HG02610 (cell line): ENCODE data around the gene TMUB2.
"Not testable (repeated sequence)": the region's sequence is repeated elsewhere in the genome, so short reads cannot be mapped to it uniquely, and the experiment has no call there.

Experiments used
- ATAC-seq: cut with Tn5 transposase; IDR thresholded peaks from one replicate; pipeline ENCODE4 v1.9.1; 2021; ENCODE audit warnings: mild to moderate bottlenecking, moderate library complexity; ENCODE audit not compliant: unreplicated experiment

The TMUB2 gene

DNA sequence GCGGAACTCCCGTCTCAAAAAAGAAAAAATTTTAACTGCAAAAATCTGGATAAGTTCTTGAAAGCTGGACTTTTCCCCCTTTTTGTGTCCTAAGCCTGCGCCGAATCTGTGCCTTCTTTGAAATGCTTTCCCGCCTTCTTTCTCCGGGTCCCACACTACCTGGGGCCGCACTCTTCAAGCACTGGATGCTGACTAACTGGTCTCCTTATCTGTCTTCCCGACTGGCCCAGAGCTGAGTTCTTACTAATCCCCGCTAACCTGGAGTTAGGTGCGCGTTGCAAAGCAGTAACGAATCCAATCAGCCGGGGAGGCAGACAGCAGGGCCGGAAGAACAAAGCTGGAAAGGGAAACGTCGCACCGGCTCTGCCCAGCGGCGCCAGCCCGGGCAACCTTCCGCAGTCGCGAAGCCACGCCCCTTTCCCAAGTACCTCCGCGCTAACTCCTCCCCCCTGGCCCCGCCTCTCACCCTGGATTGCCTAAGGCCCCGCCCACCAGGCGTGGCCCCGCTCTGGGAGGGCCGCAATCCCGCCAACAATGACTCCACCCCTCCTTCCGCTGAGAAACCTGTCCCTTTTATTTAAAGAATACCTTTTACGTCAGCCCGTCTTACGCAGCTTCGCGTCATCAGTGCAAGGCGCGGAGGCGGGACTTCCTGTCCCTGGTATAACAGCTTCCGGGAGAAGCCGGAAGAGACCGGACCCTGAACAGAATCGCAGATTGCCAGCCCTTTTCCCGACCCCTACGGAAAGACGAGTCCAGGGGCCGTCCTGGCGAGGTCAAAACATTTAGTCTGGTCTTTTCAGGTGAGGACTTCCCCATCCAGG, at the start of gene TMUB2:
TSS of gene TMUB2 (plus strand) at position 666 of the 824 bp plus-strand sequence. CDS start 737 bp downstream, outside the sequence.
- peak; percentile 83 for ATAC-seq

GRCh38 chr17:44137891-44138709, 48.7 kb upstream of the TMUB2 start:
- ATAC-seq, result no peak

DNA sequence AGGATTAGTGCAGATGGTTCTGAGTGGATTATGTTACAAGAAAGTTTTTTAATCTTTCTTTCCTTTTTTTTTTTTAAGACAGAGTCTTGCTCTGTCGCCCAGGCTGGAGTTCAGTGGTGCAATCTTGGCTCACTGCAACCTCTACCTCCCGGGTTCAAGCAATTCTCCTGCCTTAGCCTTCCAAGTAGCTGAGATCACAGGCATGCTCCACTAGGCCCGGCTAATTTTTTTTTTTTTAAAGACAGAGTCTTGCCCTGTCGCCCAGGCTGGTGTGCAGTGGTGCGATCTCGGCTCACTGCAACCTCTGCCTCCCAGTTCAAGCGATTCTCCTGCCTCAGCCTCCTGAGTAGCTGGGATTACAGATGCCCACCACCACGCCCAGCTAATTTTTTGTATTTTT, 42.9 kb upstream of the TMUB2 start:
- ATAC-seq, result not testable (repeated sequence)

DNA sequence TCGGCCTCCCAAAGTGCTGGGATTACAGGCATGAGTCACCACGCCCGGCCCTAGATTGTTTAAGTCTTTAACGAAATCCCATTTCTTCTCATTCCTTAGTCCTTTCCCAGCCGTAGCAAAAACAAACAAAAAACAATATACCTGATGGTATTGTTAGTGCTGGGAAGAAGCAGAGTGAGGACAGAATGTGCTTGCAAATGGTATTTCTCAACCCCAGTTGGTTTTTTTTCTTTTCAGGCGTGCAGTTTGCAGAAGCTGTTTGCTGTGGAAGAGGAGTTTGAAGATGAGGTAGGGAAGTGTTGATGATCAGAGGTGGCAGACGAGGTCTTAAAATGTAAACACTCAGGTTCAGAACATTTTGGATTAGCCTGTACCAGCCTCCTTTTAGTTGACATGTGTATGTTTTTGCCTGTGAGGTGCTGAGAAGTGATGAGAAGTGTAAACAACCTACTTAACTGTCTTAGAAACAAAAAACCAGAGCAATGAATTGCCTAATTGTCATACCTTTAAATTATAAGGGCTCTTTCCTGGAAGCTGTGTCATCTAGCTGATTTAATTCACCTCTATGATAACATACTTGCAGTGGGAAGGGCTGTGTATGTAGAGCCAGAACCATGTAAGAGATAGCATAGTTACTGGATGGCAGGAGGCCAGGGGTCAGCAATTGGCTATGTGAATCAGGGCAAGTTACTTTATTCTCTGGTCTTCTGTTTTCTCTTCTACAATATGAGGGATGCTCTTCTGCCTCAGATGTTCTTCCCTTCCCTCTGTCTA, 41.6 kb upstream of the TMUB2 start:
- no peak for ATAC-seq

GRCh38 chr17:44146375-44147346, 40.1 kb upstream of the TMUB2 start:
- ATAC-seq, result no peak

DNA sequence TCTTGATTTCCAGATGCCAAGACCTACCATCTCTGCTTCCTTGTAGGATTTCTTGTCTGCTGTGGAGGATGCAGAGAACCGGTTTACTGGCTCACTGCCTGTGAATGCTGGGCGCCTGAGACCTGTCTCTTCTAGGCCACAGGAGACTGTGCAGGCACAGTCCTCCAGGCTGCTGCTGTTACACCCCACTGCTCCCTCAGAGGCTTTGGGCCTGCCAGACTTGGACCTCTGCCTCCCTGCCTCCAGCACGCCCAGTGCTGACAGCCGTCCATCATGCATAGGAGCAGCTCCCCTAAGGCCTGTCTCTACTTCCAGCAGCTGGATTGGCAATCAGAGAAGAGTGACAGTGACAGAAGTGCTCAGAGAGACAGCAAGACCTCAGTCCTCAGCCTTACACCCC, 39.0 kb upstream of the TMUB2 start:
- no peak for ATAC-seq

DNA sequence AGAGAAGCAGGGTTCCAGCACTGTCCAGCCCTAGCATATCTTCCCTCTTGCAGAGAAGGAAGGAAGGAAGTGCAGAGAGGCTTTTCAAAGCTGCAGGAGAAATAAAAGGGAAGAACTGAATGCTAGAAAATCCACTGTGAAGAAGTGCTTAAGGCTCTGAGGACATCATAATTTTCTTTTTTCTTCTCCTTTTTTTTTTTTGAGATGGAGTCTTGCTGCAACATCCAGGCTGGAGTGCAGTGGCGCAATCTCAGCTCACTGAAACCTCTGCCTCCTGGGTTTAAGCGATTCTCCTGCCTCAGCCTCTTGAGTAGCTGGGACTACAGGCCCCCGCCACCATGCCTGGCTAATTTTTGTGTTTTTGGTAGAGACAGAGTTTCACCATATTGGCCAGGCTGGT, 37.7 kb upstream of the TMUB2 start:
- not testable (repeated sequence) for ATAC-seq

- no peak for ATAC-seq
Measured at GRCh38 chr17:44149750-44150329, 36.9 kb upstream of the TMUB2 start.

DNA sequence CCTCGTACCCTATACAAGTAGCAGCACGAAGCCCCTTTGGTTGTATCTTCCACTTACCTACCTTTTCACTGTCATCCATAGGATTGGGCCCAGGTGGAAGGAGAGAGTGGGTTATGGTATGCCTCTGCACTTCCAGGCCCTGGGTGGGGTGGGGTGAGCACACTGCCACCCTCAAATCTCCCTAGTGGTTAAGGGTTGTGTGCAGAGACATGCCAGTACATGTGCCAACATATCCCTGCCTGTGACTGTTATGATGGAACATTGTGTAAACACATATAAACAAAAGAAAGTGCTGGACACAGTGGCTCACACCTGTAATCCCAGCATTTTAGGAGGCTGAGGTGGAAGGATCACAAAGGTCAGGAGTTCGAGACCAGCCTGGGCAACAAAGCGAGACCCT, 33.9 kb upstream of the TMUB2 start:
- no peak for ATAC-seq

- no peak for ATAC-seq
Measured at GRCh38 chr17:44155488-44155887, 31.3 kb upstream of the TMUB2 start.

- ATAC-seq, result no peak
Measured at GRCh38 chr17:44159519-44160210, 27.1 kb upstream of the TMUB2 start.

GRCh38 chr17:44164476-44164875, 22.3 kb upstream of the TMUB2 start:
- ATAC-seq, result no peak

GRCh38 chr17:44167181-44167861, 19.5 kb upstream of the TMUB2 start:
- ATAC-seq, result no peak

DNA sequence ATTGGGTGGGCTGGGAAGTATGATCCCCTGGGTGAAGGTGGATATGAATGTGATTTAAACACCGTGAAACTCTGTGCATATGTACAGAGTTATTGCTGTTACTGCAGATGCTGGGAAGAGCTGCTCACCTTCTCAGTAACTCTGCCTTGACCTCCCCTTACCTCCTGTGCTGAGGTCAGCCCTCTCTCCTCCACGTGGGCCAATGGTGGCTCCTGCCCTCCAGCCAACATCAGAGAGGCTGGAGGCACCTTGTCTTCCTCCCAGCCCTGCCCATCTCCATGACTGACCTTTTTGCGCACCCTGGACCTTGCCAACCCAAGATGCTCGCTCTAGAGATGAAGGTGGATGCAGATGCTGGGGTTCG, 16.7 kb upstream of the TMUB2 start:
- ATAC-seq, result no peak

DNA sequence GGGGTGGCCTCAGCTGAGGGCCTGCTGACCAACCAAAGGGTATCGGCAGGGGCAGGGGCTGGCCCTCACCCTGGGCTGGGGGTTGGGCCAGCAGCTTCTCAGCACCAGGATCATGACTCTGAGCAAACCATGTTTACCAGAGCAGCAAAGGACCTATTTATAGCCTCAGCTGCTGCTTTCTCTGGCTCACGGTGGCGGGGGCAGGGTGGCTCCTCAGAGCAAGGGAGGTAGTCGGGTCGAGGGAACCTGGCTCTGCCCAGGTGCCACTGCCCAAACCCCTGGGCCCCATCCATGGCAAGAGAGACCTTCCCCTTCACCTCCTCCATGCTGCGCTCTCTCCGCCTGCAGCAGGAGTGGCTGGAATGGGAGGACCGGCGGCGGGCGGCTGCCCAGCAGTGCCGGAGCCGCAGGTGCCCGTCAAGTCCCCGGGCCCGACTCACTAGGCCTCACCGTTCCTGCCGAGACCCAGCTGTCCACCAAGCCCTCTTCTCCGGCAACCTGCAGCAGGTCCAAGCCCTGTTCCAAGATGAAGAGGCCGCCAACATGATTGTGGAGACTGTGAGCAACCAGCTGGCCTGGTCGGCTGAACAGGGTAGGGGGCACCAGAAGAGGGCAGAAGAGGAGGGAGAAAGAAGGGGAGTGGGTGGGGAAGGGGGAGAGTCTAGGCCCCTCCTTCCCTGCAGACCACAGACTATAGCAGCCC, 16.1 kb upstream of the TMUB2 start, which contains the start of gene ASB16:
TSS of gene ASB16 (plus strand) at position 206 of the 703 bp plus-strand sequence. CDS start at position 292, 86 bp downstream.
- no peak for ATAC-seq

DNA sequence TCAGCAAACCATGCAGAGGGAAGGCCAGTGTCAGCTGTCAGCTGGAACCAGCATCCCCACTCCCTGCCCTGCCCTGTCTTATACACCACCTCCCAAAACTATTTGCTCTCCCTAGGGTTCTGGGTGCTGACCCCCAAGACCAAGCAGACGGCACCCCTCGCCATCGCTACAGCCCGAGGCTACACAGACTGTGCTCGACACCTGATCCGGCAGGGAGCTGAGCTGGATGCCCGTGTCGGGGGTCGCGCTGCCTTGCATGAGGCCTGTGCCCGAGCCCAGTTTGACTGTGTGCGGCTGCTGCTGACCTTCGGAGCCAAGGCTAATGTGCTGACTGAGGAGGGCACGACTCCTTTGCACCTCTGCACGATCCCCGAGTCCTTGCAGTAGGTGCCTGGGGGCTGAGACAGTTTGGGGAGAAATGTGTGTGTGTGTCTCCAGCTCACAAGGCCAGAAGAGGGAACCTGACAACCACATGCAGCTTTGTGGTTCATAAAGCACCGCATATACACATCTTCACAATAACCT, 14.8 kb upstream of the TMUB2 start:
- no peak for ATAC-seq

- no peak for ATAC-seq
Measured at GRCh38 chr17:44174427-44174826, 12.3 kb upstream of the TMUB2 start.

GRCh38 chr17:44176257-44176656, 10.5 kb upstream of the TMUB2 start:
- ATAC-seq, result no peak
